KMS-11 (cell line): Measurements from ENCODE around the gene SIAE.

Experiments
- H2AFZ ChIP-seq: fragments of 200-600 bp; sonication (generic); 2 replicates; pipeline ENCODE4 v1.6.1; 2016; ENCODE audit warnings: antibody characterized with exemption, mixed run types, low read depth
- H3K27ac ChIP-seq: fragments of 200-600 bp; sonication (generic); 2 replicates; pipeline ENCODE4 v1.6.1; 2016; ENCODE audit warnings: mild to moderate bottlenecking, mixed run types
- H3K27me3 ChIP-seq: fragments of 200-600 bp; sonication (generic); 2 replicates; pipeline ENCODE4 v1.6.1; 2017; ENCODE audit warnings: mild to moderate bottlenecking, low read depth, mixed run types, moderate library complexity; ENCODE audit not compliant: insufficient read depth
- H3K36me3 ChIP-seq: fragments of 200-600 bp; sonication (generic); 2 replicates; pipeline ENCODE4 v1.6.1; 2017; ENCODE audit warnings: mild to moderate bottlenecking, mixed run types; ENCODE audit not compliant: insufficient read depth
- H3K4me1 ChIP-seq: fragments of 200-600 bp; sonication (generic); 2 replicates; pipeline ENCODE4 v1.6.1; 2016; ENCODE audit warnings: mild to moderate bottlenecking, low read depth, mixed run types; ENCODE audit not compliant: poor library complexity, severe bottlenecking
- H3K4me2 ChIP-seq: fragments of 200-600 bp; sonication (generic); 2 replicates; pipeline ENCODE4 v1.7.0; 2016; ENCODE audit warnings: mild to moderate bottlenecking, mixed run types
- H3K4me3 ChIP-seq: fragments of 200-600 bp; sonication (generic); IDR thresholded peaks from 2 replicates; pipeline ENCODE4 v1.6.1; 2017; ENCODE audit warnings: low read depth, low read length, mixed read lengths; ENCODE audit not compliant: insufficient read depth
- H3K79me2 ChIP-seq: fragments of 200-600 bp; sonication (generic); 2 replicates; pipeline ENCODE4 v1.6.1; 2016; ENCODE audit warnings: low read depth, mixed run types; ENCODE audit not compliant: insufficient read depth
- H3K9ac ChIP-seq: fragments of 200-600 bp; sonication (generic); 2 replicates; pipeline ENCODE4 v1.6.1; 2016; ENCODE audit warnings: mild to moderate bottlenecking, mixed run types
- H4K20me1 ChIP-seq: fragments of 200-600 bp; sonication (generic); 2 replicates; pipeline ENCODE4 v1.6.1; 2016; ENCODE audit warnings: mild to moderate bottlenecking, mixed run types; ENCODE audit not compliant: insufficient read depth
- TF ChIP-seq, protein P1 (sequence below): fragments of 200-600 bp; sonication (generic); conservative IDR thresholded peaks from 2 replicates; pipeline ENCODE4 v1.6.1; 2017; ENCODE audit warnings: low read depth, mild to moderate bottlenecking, antibody characterized with exemption, low read length, moderate library complexity, mixed read lengths

SIAE gene

DNA sequence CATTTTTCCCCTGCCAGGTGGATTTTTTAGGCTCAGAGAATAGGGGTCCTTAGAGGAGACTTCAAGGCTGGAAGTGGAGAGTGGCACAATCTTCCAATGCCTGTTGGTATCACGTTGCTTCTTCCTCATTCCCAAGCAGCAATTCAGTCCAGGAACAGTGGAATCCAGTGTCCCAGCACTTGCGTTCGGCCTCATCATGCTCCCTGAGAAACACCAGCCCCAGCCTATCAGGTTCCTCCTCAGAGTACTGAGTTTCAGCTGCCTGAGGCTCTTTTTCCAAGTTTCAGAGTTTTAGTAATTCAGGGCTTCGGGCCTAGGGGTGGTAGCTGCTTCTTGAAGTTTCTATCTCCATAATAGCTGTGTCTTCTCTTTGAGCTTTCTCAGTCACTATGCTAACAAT, 34.3 kb upstream of the SIAE start:
- H3K4me1 ChIP-seq, result no peaks in the 10 kb centered on the region
- no peaks in the 10 kb centered on the region for H3K36me3 ChIP-seq
- TF ChIP-seq, protein P1, sequence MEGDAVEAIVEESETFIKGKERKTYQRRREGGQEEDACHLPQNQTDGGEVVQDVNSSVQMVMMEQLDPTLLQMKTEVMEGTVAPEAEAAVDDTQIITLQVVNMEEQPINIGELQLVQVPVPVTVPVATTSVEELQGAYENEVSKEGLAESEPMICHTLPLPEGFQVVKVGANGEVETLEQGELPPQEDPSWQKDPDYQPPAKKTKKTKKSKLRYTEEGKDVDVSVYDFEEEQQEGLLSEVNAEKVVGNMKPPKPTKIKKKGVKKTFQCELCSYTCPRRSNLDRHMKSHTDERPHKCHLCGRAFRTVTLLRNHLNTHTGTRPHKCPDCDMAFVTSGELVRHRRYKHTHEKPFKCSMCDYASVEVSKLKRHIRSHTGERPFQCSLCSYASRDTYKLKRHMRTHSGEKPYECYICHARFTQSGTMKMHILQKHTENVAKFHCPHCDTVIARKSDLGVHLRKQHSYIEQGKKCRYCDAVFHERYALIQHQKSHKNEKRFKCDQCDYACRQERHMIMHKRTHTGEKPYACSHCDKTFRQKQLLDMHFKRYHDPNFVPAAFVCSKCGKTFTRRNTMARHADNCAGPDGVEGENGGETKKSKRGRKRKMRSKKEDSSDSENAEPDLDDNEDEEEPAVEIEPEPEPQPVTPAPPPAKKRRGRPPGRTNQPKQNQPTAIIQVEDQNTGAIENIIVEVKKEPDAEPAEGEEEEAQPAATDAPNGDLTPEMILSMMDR, result no peak
- H3K27me3 ChIP-seq, result no peaks in the 10 kb centered on the region
- H3K79me2 ChIP-seq, result no peaks in the 10 kb centered on the region
- H3K4me2 ChIP-seq, result no peak overlapping the region
- H3K9ac ChIP-seq, result no peak overlapping the region
- no peak overlapping the region for H3K27ac ChIP-seq
- H4K20me1 ChIP-seq, result no peaks in the 10 kb centered on the region
- H3K4me3 ChIP-seq, result no peak overlapping the region
- H2AFZ ChIP-seq, result no peak overlapping the region

DNA sequence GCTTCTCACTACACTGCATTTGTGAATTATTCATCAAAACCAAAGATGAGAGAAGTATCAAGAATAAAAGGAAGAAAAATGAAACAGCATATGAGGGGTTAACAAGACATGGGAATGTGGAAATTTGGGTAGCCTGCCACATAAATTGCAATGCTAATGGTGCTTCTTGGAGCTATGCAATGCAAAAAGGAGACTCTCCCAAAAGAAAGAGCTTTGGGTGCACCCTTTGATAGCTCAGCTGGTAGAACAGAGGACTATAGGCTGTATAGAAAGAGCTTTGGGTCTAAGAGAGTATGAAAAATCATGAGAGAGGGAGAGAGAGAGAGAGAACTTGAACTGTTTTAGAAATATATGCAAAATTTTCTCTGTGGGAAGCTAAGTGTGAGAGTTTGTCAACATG, 26.5 kb upstream of the SIAE start:
- TF ChIP-seq, protein P1, result no peak
- Histone ChIP-seq H3K9ac (no peak overlapping the region), H3K27ac (no peak overlapping the region), H3K36me3 (no peaks in the 10 kb centered on the region), H3K79me2 (no peaks in the 10 kb centered on the region), H3K4me1 (no peaks in the 10 kb centered on the region), H3K27me3 (no peaks in the 10 kb centered on the region), H3K4me3 (no peak overlapping the region), H2AFZ (no peak overlapping the region), H4K20me1 (no peaks in the 10 kb centered on the region), H3K4me2 (no peak overlapping the region)

DNA sequence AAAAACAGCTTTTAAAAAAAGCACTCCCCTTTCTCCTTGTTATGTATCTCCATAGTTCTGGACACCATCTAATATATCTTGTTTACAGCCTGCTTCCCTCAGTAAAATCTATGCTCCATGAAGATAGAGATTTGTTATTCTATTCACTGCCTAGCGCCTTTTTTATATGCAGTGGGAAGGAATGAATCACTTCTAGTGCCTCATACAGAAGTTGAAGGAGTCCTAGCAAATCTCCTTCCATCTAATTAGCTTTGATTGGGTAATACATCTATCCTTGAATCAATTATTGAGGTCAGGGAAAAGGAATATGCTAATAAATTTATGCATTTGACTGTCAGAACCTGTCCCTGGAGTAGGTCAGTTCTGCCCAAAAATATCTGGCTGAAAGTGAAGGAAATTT, 26.0 kb upstream of the SIAE start:
- no peaks in the 10 kb centered on the region for H3K27me3 ChIP-seq
- H3K4me3 ChIP-seq, result no peak overlapping the region
- no peak overlapping the region for H3K27ac ChIP-seq
- no peak overlapping the region for H2AFZ ChIP-seq
- no peaks in the 10 kb centered on the region for H3K4me1 ChIP-seq
- H3K36me3 ChIP-seq, result no peaks in the 10 kb centered on the region
- H3K9ac ChIP-seq, result no peak overlapping the region
- TF ChIP-seq, protein P1, result no peak
- H4K20me1 ChIP-seq, result no peaks in the 10 kb centered on the region
- H3K4me2 ChIP-seq, result no peak overlapping the region
- no peaks in the 10 kb centered on the region for H3K79me2 ChIP-seq

DNA sequence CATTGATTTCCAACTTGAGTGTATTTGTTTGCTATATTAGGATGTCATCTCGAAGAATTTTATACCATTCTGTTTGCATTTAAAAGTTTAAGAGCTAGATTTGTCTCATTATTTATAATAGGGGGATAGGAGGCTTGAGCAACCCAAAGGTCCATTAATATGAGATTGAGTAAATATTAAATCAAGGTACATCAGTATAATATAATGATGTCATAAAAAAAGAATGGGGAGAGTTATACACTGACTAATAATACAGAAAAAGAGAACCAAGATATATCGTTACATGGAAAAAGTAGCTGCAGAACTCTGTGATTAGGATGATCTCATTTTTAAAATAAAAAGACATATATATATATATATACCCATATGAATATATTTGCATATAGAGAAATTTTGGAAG, 19.6 kb upstream of the SIAE start:
- TF ChIP-seq, protein P1, result no peak
- no peaks in the 10 kb centered on the region for H3K4me1 ChIP-seq
- no peaks in the 10 kb centered on the region for H3K36me3 ChIP-seq
- H3K27me3 ChIP-seq, result no peaks in the 10 kb centered on the region
- no peak overlapping the region for H3K4me3 ChIP-seq
- H3K4me2 ChIP-seq, result no peak overlapping the region
- H2AFZ ChIP-seq, result no peak overlapping the region
- H3K27ac ChIP-seq, result no peak overlapping the region
- no peaks in the 10 kb centered on the region for H4K20me1 ChIP-seq
- H3K79me2 ChIP-seq, result no peaks in the 10 kb centered on the region
- no peak overlapping the region for H3K9ac ChIP-seq

DNA sequence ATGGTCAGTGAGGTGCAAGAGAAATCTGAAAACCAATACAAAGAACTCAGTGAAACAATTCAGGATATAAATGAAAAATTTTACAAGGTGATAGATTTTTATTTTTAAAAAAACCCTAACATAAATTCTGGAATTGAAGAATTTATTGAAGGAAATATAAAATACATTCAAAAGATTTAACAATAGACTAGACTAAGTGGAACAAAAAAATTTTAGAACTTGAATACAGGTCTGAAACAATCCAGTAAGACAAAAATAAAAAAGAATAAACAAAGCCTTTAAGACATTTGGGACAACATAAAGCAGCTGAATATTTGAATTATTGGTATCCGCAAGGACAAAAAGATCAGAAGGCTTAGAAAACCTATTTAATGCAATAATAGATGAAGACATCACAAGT, 8.9 kb upstream of the SIAE start:
- H4K20me1 ChIP-seq, result no peaks in the 10 kb centered on the region
- TF ChIP-seq, protein P1, result no peak

More for the DNA sequence above, 8.9 kb upstream of the SIAE start:
- Histone ChIP-seq H3K79me2 (no peaks in the 10 kb centered on the region), H3K4me1 (no peaks in the 10 kb centered on the region), H3K4me2 (no peak overlapping the region), H3K36me3 (no peaks in the 10 kb centered on the region), H3K27me3 (no peaks in the 10 kb centered on the region), H2AFZ (no peak overlapping the region), H3K27ac (no peak overlapping the region), H3K4me3 (no peak overlapping the region), H3K9ac (no peak overlapping the region)
